H1 (cell line): Measurements from ENCODE around the gene TRIB2. TPM values are rescaled to one million over a fixed set of nuclear protein-coding genes. Genes with fewer than 3 reads are reported as not detected.

ENCODE experiments used
- ATF2 ChIP-seq: IDR thresholded peaks from 2 replicates; pipeline ENCODE4 v1.6.1; 2012; ENCODE audit warnings: low read length, inconsistent platforms
- CHD1 ChIP-seq: IDR thresholded peaks from 2 replicates; pipeline ENCODE4 v1.6.1; 2012; ENCODE audit warnings: low read depth, low read length, improper control_type of control experiment
- CTCF ChIP-seq, 3 experiments: IDR thresholded peaks; 1 replicate in 2 of 3; 2 replicates in 1 of 3; pipeline versions ENCODE4 v1.5.1 to v1.6.1; 2011; ENCODE audit warnings: low read length in 3 of 3, mild to moderate bottlenecking in 3 of 3, inconsistent platforms in 2 of 3, low read depth in 1 of 3, moderate library complexity in 1 of 3; ENCODE audit not compliant: insufficient read depth in 1 of 3; ENCODE audit errors: control extremely low read depth in 1 of 3
- HDAC6 ChIP-seq: IDR thresholded peaks from one replicate; pipeline ENCODE4 v1.7.1; 2012; ENCODE audit warnings: low read depth, mild to moderate bottlenecking, inconsistent platforms, low read length, moderate library complexity
- MAFK ChIP-seq: IDR thresholded peaks from 2 replicates; pipeline ENCODE4 v1.6.1; 2012; ENCODE audit warnings: low read depth, mild to moderate bottlenecking, improper control_type of control experiment, low read length
- POU5F1 ChIP-seq: IDR thresholded peaks from 2 replicates; pipeline ENCODE4 v1.6.1; 2011; ENCODE audit warnings: low read depth, mild to moderate bottlenecking, low read length, moderate library complexity
- ZNF274 ChIP-seq: IDR thresholded peaks from 2 replicates; pipeline ENCODE4 v1.7.0; 2012; ENCODE audit warnings: low read length, borderline replicate concordance; ENCODE audit errors: extremely low read depth
- polyA plus RNA-seq, 7 experiments: library from polyadenylated mRNA; depleted of rRNA in 3 of 7; stranded (reverse) in 5 of 7; unstranded in 2 of 7; fragments of >200 nt in 5 of 7; fragments of 200-250 nt in 2 of 7; gene quantifications; 1 replicate in 5 of 7; 2 replicates in 1 of 7; 4 replicates in 1 of 7; pipeline versions ENCODE4 v1.2.1 to v1.2.3, GENCODE V29; 2011 to 2013; ENCODE audit warnings: missing spikeins in 2 of 7, mixed read lengths in 2 of 7
- total RNA-seq: library from RNA; stranded (reverse); fragmentation: NEBNext Ultra II Directional; extraction: Animal tissue kit (Norgen Biotek cat#: 25700); gene quantifications from 2 replicates; pipeline ENCODE4 v1.2.1, GENCODE V29; 2021

TRIB2 gene
- total and polyA plus RNA-seq, 2 of the 8 experiments (the other 6 are each of a cell fraction or from before 2014, with no cell fraction given), result 40.8 to 57.0 TPM

DNA sequence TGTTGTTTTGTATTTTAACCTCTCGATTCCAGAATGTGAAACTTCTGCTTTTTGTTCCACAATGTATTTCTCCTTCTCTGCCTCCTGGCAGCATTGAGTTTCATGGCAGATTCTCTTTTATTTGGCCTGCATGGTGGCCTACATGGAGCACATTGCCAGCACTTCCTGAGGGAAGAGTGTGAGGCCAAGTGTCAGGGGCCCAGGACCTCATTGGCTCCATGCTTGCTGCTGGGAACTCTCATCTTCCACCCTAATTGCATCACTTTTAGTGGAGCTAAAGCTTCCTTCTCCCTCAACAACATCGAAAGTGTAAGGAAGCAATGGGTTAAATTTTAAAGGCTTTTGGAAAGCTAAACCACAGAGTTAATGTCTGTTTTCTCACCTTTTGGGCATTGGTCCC is 9.5 kb downstream of the TRIB2 start (continued):
- TF ChIP-seq HDAC6 (no peak), ATF2 (no peak), CHD1 (no peak), CTCF (IDR thresholded peaks at IDR 0.05; ENCODE audit: control extremely low read depth in 1 of 3, insufficient read depth in 1 of 3, low read depth in 1 of 3, low read length in 3 of 3) (no peak), ZNF274 (no peak), POU5F1 (no peak), MAFK (no peak)
